PC-3 (cell line): ENCODE measurements around the gene ALDH2.

ENCODE experiments used
- EZH2 ChIP-seq: fragments of 300-600 bp; sonication (generic); IDR thresholded peaks from one replicate; pipeline ENCODE4 v1.6.1; 2017; ENCODE audit warnings: antibody characterized with exemption, mild to moderate bottlenecking, low read length; ENCODE audit not compliant: unreplicated experiment
- EZH2phosphoT487 ChIP-seq: fragments of 300-600 bp; sonication (generic); IDR thresholded peaks from 2 replicates; pipeline ENCODE4 v1.6.1; 2018; ENCODE audit warnings: mild to moderate bottlenecking, antibody characterized with exemption, low read length, borderline replicate concordance
- TF ChIP-seq, protein P1 (sequence below): fragments of 300-600 bp; sonication (generic); conservative IDR thresholded peaks from 2 replicates; pipeline ENCODE4 v1.5.1; 2017; ENCODE audit warnings: antibody characterized with exemption, low read depth, mild to moderate bottlenecking, low read length

DNA sequence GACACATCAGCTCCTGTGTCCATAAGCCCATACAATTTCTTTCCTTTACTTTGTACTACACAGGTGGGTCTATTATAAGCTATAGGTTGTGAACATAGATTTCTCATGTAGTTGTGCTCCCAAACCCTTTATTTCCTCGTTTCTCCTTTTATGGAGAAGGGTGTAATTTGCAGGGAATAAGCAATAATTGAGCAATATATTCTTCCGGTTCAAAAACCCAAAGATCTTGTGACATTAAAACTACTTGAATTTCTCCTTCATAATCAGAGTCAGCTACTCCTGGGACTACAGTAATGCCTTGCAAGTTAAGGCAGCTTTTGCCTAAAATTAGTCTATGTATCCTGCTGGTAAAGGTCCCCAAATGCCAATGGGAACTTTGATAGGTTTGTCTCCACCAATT is 56.2 kb downstream of the ALDH2 start:
- TF ChIP-seq, protein P1, sequence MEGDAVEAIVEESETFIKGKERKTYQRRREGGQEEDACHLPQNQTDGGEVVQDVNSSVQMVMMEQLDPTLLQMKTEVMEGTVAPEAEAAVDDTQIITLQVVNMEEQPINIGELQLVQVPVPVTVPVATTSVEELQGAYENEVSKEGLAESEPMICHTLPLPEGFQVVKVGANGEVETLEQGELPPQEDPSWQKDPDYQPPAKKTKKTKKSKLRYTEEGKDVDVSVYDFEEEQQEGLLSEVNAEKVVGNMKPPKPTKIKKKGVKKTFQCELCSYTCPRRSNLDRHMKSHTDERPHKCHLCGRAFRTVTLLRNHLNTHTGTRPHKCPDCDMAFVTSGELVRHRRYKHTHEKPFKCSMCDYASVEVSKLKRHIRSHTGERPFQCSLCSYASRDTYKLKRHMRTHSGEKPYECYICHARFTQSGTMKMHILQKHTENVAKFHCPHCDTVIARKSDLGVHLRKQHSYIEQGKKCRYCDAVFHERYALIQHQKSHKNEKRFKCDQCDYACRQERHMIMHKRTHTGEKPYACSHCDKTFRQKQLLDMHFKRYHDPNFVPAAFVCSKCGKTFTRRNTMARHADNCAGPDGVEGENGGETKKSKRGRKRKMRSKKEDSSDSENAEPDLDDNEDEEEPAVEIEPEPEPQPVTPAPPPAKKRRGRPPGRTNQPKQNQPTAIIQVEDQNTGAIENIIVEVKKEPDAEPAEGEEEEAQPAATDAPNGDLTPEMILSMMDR: no peak
- TF ChIP-seq EZH2phosphoT487: no peak
- TF ChIP-seq EZH2: no peak
